NCI-H1092 (cell line): Measurements from ENCODE around the gene SLC35F6.
"Not testable (repeated sequence)": the region's sequence is repeated elsewhere in the genome, so short reads cannot be mapped to it uniquely, and the experiment has no call there.

Experiments used
- DNase-seq: peaks from one replicate; lab custom pipeline; 2025; lab: John Stamatoyannopoulos, UW

Gene SLC35F6

DNA sequence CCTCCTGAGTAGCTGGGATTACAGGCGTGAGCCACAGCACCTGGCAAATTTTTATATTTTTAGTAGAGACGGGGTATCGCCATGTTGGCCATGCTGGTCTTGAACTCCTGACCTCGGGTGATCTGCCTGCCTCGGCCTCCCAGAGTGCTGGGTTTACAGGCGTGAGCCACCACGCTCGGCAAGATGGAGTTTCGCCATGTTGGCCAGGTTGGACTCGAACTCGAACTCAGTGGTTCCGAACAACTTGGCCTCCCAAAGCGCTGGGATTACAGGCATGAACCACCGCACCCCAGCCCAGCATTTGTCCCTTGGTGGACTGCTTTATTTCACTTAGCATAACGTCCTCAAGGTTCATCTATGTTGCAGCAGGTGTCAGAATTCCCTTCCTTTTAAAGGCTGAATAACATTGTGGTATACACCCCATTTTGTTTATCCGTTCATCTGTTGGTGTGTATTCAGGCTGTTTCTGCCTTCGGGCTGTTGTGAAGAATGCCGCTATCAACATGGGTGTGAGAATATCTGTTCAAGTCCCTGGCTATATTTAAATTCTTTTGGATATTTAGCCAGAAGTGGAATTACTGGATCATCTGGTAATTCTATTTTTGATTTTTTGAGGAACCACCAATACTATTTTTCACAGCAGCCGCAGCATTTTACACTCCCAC, 20.6 kb downstream of the SLC35F6 start:
- no peak for DNase-seq

DNA sequence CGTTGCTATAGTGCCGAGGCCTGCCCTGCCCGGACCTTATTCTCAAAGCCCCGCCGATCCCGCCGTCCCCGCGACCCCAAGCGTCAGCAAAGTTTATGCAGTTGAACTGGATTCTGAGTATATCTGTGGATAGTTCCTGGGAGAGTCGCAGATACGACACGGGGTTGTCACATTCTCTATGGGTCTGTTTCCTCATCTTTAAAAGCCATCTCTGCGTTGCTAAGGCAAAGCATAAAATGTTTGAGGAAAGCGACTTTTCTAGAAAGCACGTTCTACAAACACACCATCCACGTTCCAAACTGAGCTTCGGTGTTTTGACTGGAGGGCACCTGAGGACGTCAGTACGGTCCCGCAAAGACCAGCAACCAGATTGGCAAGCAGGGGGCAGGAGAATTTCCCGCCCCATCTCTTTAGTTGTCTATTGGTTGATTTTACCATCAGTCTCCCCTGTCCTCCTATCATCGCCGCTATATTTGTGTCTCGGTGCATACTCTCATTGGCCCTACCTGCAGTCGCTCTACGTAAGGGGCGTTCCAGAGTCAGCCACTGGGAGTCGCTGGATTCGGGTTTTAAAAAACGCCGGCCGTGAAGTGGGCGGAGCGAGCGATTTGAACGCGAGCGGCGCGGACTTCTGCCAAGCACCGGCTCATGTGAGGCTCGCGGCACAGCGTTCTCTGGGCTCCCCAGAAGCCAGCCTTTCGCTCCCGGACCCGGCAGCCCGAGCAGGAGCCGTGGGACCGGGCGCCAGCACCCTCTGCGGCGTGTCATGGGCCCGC, 21.5 kb downstream of the SLC35F6 start, which contains the start of gene CENPA:
Gene CENPA (plus strand): TSS at position 626 of the 776 bp plus-strand sequence. CDS start 141 bp downstream, at position 767.
- DNase-seq, result peak; percentile 95

DNA sequence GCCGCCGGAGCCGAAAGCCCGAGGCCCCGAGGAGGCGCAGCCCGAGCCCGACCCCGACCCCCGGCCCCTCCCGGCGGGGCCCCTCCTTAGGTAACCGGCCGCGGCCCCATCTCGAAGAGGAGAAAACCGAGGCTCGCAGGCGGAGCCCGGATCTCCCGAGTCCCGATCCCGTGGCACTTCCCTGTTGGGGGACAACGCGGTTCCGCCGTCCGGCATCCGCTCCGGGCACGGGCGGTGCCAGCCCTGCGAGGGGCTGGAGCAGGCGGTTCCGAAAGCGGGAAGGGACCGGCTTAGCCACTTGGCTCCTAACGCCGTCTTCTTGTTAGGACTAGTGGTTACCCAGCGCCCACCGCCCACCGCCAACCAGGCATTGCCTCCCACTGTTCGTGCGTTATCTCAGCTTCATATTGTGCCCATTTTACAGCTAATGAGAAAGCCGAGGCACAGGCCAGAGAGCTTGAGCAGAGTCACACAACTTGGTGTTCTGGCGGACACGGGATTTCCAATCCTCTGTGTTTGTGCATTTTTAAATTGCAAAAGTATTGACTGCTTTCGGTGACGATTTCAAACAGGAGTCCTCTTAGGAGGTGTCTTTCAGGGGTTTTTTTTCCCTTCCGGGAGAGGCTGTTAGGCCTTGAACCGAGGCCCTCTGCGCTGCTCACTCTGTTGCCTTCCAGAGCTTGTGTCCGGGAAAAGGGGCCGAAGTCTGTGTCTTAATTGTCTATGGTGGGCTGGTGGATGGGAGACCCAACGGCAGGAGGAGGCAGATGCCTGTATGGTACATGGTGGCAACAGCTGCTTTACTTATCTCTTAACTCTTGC, 22.3 kb downstream of the SLC35F6 start:
- no peak for DNase-seq

DNA sequence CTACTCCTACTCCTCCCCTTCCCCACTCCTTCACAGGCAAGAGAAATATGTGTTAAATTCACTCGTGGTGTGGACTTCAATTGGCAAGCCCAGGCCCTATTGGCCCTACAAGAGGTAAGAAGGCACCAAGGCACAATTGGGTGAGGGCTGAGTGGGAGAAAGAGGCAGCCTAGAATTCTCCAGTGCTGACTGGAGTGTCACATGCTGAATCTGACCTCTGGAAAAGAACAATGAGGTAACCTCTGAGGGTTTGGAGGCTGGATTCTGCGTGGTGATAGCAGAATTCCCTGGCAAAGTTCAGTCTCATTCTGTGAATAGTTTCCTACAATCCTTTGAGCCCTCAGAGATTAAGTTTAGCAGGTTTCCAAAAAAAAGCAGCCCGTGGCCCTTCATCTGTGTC, 28.6 kb downstream of the SLC35F6 start:
- DNase-seq, result no peak

GRCh38 chr2:26793518-26793917, 29.4 kb downstream of the SLC35F6 start:
- DNase-seq, result no peak

DNA sequence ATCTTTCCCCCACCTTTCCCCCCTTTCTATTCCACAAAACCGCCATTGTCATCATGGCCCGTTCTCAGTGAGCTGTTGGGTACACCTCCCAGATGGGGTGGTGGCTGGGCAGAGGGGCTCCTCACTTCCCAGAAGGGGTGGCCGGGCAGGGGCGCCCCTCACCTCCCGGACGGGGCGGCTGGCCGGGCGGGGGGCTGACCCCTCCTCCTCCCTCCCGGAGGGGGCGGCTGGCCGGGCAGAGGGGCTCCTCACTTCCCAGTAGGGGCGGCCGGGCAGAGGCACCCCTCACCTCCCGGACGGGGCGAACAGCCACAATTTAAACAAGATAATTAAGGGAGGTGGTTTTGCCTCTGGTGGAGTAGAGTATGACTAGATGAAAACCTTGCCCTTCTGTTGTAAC, 31.1 kb downstream of the SLC35F6 start:
- not testable (repeated sequence) for DNase-seq

DNA sequence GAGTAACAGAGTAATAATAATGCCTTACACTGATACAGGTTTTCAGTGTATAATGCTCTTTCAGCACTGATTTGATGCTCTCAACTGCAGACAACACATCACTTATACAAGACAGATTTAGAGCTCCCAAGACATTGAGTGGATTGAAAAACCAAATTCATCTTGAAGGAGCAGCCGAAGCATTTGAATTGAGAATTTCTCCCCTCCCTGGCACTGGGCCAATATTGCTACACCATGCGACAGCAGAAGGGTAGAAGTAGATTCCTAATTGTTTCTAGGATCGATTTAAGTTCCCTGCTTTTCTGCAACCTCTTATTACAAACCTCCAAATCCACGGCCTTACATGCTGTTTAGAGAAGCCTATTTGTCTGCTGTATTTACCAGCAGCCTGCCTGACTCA, 37.2 kb downstream of the SLC35F6 start:
- DNase-seq, result no peak

GRCh38 chr2:26801796-26802195, 37.7 kb downstream of the SLC35F6 start:
- DNase-seq, result no peak

DNA sequence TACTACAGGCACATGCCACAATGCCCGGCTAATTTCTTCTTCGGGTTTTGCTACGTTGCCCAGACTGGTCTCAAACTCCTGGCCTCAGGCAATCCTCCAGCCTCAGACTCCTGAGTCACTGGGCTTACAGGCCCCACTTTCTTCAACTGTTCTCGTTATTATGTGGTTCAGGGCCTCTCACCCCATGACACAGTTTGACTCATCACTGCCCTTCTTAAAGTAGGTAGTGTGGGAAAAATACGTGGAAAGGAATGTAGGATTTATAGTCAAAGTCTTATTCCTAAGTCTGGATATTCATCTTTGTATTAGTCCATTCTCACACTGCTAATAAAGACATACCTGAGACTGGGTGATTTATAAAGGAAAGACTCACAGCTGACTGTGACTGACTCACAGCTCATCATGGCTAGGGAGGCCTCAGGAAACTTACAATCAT, 41.2 kb downstream of the SLC35F6 start:
- no peak for DNase-seq

DNA sequence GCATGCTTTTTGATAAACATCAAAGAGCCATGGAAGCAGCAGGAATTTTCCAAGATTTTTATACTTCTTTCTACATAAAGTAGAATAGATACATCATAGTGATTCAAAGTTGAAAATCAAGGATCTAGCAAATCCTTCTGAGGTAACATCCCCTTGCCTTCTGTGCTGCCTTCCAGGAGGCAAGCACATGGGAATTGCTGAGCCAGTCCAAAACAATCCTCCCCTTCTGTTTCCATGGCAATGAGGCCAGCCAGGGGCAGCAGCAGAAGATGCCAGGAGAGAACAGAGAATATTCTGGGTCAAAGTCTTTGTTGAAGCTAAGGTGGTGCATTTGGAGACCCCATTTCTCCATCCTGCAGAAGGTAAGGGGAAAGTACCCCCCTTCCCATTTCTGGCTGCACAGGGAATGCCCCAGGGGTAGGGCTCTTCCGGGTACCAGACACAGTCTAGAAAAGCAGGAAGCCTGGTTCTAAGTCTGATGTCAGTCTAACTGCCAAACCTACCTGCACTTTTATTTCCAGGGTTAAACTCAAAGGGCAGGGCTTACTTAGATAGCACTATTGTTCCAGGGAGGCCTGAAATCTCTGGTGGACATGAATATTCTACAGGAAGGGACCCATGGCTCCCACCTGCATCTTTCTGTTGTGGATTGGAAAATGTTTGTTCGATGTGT, 43.8 kb downstream of the SLC35F6 start:
- no peak for DNase-seq

DNA sequence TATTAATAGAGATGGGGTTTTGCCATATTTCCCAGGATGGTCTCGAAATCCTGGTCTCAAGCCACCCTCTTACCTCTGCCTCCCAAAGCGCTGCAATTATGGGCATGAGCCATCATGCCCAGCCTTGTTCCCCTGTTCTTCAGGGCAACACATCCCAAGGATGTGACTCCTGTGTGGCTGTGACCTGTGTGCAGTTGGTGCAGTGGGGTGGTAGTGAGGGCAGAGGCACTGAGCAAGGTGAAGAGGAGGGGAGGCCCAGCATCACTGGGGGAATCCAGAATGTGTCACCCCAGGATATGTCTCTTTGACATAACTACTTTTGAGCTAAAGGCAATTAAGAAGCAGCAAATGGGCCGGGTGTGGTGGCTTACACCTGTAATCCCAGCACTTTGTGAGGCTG, 45.1 kb downstream of the SLC35F6 start:
- no peak for DNase-seq

- DNase-seq, result no peak
Observed at GRCh38 chr2:26809876-26810577, 45.9 kb downstream of the SLC35F6 start.

DNA sequence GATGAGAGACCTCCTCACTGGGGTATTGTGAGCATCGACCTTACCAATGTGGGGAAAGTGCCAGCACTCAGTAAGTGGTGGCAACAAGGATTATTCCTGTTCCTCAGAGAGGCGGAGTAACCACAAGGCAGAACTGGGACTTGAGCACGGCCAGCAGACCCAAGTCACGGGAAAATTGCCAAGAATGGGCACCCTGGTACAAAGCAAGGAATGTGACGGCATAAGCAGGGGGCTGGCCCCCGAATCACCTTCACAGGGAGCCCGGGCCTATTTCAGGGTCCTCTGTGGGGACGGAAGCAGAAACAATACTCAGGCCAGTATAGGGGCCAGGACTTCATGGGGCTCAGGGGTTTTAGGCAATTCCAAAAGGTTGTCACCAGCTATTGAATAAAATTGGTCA, 47.2 kb downstream of the SLC35F6 start:
- no peak for DNase-seq

DNA sequence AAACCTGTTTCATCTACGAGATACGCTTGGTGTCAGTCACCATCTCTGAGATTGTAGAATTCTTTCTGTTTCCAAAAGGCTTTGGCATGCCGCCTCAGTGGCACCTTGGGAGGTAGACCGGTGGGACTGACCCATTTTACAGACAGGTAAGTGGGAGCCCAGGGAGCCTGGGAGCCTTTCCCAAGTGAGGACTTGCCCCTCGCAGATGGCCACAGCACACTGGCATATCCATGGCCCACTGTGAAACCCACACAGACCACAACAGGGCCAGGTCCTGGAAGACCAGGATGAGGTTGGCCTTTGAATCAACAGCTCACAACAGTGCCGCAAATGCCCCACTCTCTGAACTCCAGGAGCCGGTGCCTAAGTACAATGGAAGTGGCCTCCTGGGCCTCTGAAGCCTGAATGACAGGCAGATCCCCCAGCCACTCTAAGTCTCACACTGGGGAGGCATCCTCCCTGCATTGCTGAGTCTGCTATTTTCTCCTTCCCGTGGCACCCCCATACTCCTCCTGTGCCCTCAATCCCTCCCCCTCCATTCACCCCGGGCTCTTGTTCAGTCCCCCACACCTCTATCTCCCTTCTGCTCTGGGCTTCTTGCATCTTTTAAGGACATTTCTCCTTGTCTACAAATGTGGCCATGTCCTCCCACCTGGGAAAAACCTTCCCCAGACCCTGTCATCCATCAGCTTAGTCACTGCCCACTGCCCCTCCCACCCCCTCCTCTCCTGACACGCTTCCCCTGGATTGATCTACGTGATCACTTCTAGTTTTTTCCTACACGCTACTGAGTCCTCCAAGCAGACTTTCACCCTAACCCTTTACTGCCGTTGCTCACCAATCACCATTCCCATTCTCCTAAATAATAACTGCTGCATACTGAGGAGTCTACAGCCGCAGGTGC, 48.0 kb downstream of the SLC35F6 start:
- DNase-seq, result no peak

DNA sequence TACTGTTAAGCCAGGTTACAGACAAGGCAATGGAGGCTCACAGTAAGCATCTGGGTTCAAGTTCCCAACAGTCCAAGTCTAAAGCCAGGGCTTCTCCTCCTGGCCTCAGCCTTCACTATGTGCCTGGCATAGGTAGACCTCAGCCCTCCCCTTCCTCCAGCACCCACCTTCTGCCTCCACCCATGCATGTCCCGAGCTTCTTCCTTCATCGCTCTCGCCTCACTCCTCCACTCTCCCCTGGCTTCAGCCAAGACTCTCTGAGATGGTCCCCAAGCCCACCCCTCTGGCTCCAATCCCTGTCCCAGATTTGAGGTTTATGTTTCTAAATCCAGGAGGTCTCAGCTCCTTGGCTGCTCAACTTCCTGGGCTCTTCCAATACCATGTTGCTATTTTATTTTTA, 48.6 kb downstream of the SLC35F6 start:
- DNase-seq, result no peak

DNA sequence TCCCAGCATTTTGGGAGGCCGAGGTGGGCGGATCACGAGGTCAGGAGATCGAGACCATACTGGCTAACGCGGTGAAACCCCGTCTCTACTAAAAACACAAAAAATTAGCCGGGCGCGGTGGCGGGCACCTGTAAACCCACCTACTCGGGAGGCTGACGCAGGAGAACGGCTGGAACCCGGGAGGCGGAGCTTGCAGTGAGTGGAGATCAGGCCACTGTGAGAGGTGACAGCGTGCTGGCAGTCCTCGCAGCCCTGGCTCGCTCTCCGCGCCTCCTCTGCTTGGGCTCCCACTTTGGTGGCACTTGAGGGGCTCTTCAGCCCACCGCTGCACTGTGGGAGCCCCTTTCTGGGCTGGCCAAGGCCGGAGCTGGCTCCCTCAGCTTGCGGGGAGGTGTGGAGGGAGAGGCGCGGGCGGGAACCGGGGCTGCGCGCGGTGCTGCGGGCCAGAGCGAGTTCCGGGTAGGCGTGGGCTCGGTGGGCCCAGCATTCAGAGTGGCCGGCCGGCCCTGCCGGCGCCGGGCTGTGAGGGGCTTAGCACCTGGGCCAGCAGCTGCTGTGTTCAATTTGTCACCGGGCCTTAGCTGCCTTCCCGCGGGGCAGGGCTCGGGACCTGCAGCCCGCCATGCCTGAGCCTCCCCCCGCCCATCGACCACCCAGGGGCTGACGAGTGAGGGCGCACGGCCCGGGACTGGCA, 50.1 kb downstream of the SLC35F6 start:
- not testable (repeated sequence) for DNase-seq

DNA sequence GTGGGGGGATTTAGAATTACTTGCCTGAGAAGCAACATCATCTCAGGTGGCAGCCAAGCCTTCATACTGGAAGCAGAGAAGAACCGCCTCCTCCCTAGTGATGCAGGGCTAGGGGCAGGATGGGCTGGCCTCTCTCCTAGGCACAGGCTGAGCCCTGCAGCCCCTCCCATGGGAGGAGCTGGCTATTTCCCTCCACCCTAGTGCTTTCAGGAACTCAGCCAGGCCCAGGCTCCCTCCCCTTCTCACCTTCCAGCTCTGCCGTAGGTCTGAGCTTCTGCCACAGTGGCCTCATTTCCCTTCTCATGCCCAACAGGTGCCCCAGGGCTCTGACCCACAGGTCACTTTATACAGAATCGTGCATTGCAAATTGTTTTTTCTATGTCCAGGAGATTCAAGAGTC, 52.8 kb downstream of the SLC35F6 start:
- DNase-seq, result no peak

- no peak for DNase-seq
Observed at GRCh38 chr2:26818255-26818654, 54.2 kb downstream of the SLC35F6 start.

DNA sequence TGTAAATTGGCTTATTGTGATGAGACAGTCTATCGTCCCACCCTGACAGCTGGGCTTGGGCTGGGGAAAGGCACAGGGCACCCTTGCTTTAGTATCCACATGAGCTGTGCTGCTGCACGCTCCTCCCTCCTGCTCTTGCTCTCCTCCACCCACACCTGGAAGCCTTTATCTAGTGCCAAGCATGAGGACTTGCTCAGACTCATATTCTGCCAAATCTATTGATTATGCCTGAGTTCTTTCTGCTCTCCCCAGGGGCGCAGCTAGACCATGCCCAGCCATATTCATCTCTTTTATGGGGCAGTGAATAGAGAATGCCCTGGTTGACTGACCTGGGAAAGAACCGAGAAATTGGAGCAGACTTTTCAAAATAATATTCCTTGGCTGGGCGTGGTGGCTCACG, 54.9 kb downstream of the SLC35F6 start:
- no peak for DNase-seq

DNA sequence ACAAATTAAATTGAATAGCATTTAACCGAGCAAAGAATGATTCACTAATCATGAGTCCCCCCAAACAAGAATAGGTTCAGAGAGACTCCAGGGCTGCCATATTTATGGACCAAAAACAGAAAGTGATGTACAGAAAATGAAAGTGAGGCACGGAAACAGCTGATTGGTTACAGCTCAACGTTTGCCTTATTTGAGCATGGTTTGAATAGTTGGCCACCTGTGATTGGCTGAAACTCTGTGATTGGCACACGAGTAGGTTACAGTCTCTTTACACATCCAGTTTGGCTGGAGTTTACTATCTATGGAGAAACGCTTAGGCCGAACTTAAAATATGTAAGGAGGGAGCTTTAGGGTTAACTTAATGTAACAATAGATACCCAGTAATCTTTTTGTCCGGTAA, 56.8 kb downstream of the SLC35F6 start:
- DNase-seq, result no peak
